Uterus (tissue), 2 donors: ENCODE data around the gene MEF2B.
"Not testable (repeated sequence)": the region's sequence is repeated elsewhere in the genome, so short reads cannot be mapped to it uniquely, and the experiment has no call there.

Experiments used
- POLR2A ChIP-seq, 2 donors: fragments of 450-650 bp; IDR thresholded peaks; one replicate each; pipeline ENCODE4 v1.6.1; 2016; ENCODE audit warnings: antibody characterized with exemption in 2 of 2, mild to moderate bottlenecking in 1 of 2, moderate library complexity in 1 of 2
- TF ChIP-seq, protein P1 (sequence below), 4 experiments: fragments of 200-600 bp in 2 of 4; fragments of 450-650 bp in 2 of 4; sonication (generic) in 2 of 4; IDR thresholded peaks; one replicate each; pipeline ENCODE4 v1.5.1; 2016 to 2019; ENCODE audit warnings: antibody characterized with exemption in 4 of 4, mild to moderate bottlenecking in 2 of 4, moderate library complexity in 1 of 4

DNA sequence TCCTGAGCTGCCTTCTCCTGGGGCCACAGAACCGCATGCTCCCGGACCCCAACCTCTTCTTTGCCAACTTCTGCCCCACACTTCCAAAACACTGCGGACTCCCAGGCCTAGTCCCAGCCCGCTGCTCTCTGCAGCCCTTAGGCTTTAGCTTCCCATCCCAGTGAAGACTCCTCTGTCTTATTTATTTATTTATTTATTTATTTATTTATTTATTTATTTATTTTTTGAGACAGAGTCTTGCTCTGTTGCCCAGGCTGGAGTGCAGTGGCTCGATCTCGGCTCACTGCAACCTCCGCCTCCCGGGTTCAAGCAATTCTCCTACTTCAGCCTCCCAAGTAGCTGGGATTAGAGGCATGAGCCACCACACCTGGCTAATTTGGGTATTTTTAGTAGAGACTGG lies 21.6 kb downstream of the MEF2B start:
- TF ChIP-seq, protein P1, sequence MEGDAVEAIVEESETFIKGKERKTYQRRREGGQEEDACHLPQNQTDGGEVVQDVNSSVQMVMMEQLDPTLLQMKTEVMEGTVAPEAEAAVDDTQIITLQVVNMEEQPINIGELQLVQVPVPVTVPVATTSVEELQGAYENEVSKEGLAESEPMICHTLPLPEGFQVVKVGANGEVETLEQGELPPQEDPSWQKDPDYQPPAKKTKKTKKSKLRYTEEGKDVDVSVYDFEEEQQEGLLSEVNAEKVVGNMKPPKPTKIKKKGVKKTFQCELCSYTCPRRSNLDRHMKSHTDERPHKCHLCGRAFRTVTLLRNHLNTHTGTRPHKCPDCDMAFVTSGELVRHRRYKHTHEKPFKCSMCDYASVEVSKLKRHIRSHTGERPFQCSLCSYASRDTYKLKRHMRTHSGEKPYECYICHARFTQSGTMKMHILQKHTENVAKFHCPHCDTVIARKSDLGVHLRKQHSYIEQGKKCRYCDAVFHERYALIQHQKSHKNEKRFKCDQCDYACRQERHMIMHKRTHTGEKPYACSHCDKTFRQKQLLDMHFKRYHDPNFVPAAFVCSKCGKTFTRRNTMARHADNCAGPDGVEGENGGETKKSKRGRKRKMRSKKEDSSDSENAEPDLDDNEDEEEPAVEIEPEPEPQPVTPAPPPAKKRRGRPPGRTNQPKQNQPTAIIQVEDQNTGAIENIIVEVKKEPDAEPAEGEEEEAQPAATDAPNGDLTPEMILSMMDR (IDR thresholded peaks at IDR 0.05): not testable (repeated sequence)
- TF ChIP-seq POLR2A (IDR thresholded peaks at IDR 0.05): not testable (repeated sequence)
